ENCODE data around the gene PCIF1. TPM values are rescaled to one million over a fixed set of nuclear protein-coding genes. Genes with fewer than 3 reads are reported as not detected.
"Not testable (repeated sequence)": the region's sequence is repeated elsewhere in the genome, so short reads cannot be mapped to it uniquely, and the experiment has no call there.

The PCIF1 gene
- total and polyA plus RNA-seq, 8 donors: 26.1 to 50.8 (median 44.0) TPM

GRCh38 chr20:45985573-45985972 lies 51.1 kb downstream of the PCIF1 start:
- DNase-seq: no peak
- no peak for ATAC-seq
- H3K27ac ChIP-seq: no peak overlapping the region
- no peaks in the 10 kb centered on the region for H3K4me1 ChIP-seq
- intact Hi-C loops (cut with DNase I): no loop called here
- H3K27me3 ChIP-seq: peaks cover 7 to 39% of the 10 kb centered on the region in 2 donors
- no peak overlapping the region for H3K4me3 ChIP-seq
- no peaks in the 10 kb centered on the region for H3K36me3 ChIP-seq
- no peaks in the 10 kb centered on the region for H3K9me3 ChIP-seq
- TF ChIP-seq CTCF (IDR thresholded peaks at IDR 0.05): no peak

- Histone ChIP-seq H3K36me3 (no peaks in the 10 kb centered on the region), H3K4me3 (no peak overlapping the region), H3K27me3 (peaks cover 7 to 50% of the 10 kb centered on the region in 2 donors), H3K4me1 (no peaks in the 10 kb centered on the region), H3K9me3 (no peaks in the 10 kb centered on the region), H3K27ac (no peak overlapping the region)
- DNase-seq (peak; percentile 12 to 96 (median 61)), ATAC-seq (peak; percentile 96)
- TF ChIP-seq CTCF (IDR thresholded peaks at IDR 0.05): peak; percentile 81 to 95
- intact Hi-C loops (cut with DNase I): no loop called here
These were observed 52.8 kb downstream of the PCIF1 start for GRCh38 chr20:45987108-45987780.

GRCh38 chr20:45988830-45989229 lies 54.3 kb downstream of the PCIF1 start:
- H3K36me3 ChIP-seq; intact Hi-C loops (cut with DNase I); H3K9me3 ChIP-seq; DNase-seq; ATAC-seq; H3K27ac ChIP-seq; H3K4me1 ChIP-seq; H3K4me3 ChIP-seq: not testable (repeated sequence)
- H3K27me3 ChIP-seq: peaks cover 7 to 54% of the 10 kb centered on the region in 2 donors

GRCh38 chr20:45991616-45992015 lies 57.1 kb downstream of the PCIF1 start:
- intact Hi-C loops (cut with DNase I): no loop called here
- H3K9me3 ChIP-seq: no peaks in the 10 kb centered on the region
- no peak for TF ChIP-seq CTCF (IDR thresholded peaks at IDR 0.05)
- H3K36me3 ChIP-seq: no peaks in the 10 kb centered on the region
- ATAC-seq (no peak), DNase-seq (no peak)
- peaks cover 0 to 6% of the 10 kb centered on the region in 2 donors for H3K4me1 ChIP-seq
- H3K27ac ChIP-seq: no peak overlapping the region
- no peak overlapping the region for H3K4me3 ChIP-seq
- H3K27me3 ChIP-seq: peaks cover 7 to 70% of the 10 kb centered on the region in 2 donors

- H3K9me3 ChIP-seq: no peaks in the 10 kb centered on the region
- peaks cover 7 to 76% of the 10 kb centered on the region in 2 donors for H3K27me3 ChIP-seq
- intact Hi-C loops (cut with DNase I): no loop called here
- H3K4me1 ChIP-seq: peaks cover 0 to 19% of the 10 kb centered on the region in 2 donors
- DNase-seq (no peak), ATAC-seq (peak; percentile 97)
- H3K36me3 ChIP-seq: no peaks in the 10 kb centered on the region
- no peak for TF ChIP-seq CTCF (IDR thresholded peaks at IDR 0.05)
- no peak overlapping the region for H3K4me3 ChIP-seq
- no peak overlapping the region for H3K27ac ChIP-seq
These were observed 58.9 kb downstream of the PCIF1 start for GRCh38 chr20:45993197-45993951.
